Activated naive CD4-positive, alpha-beta T cell treated with anti-CD3 and anti-CD28 coated beads, Interleukin-2, amount 50 U/mL, for 72 hours (primary cell): ENCODE data around the gene KCNQ1. TPM values are rescaled to one million over a fixed set of nuclear protein-coding genes. Genes with fewer than 3 reads are reported as not detected.

ENCODE experiments used
- ATAC-seq, 2 donors: fragments of 150-1000 bp; cut with Tn5 transposase; 2 replicates each; pipeline ENCODE4 v1.10.0; 2021; ENCODE audit warnings: mild to moderate bottlenecking in 2 of 2, moderate library complexity in 2 of 2
- DNase-seq, 2 donors: peaks; one replicate each; pipeline ENCODE4 v3.0.0; 2021 to 2022; ENCODE audit warnings: low spot score in 2 of 2
- H3K27ac Mint-ChIP-seq, 2 donors: one replicate each; pipeline ENCODE4 v1.8.0; 2022; ENCODE audit warnings: mild to moderate bottlenecking in 2 of 2, mixed read lengths in 2 of 2
- H3K36me3 Mint-ChIP-seq, 2 donors: one replicate each; pipeline ENCODE4 v1.8.0; 2022; ENCODE audit warnings: mixed read lengths in 2 of 2
- H3K9me3 Mint-ChIP-seq, 2 donors: one replicate each; pipeline ENCODE4 v1.8.0; 2022; ENCODE audit warnings: mixed read lengths in 2 of 2
- total RNA-seq, 2 donors: library from RNA; stranded (reverse); gene quantifications; one replicate each; pipeline ENCODE4 v1.2.3, GENCODE V29; 2022

The KCNQ1 gene
- total RNA-seq, 2 donors from 2014 or later: 12.2 to 19.3 TPM

GRCh38 chr11:2419638-2420501 lies 24.9 kb upstream of the KCNQ1 start:
- no peaks in the 10 kb centered on the region for H3K9me3 Mint-ChIP-seq
- no peak overlapping the region for H3K27ac Mint-ChIP-seq
- ATAC-seq (peak; percentile 54 to 59), DNase-seq (peak in 1 of 2 donors; percentile 71)
- H3K36me3 Mint-ChIP-seq: no peaks in the 10 kb centered on the region

DNA sequence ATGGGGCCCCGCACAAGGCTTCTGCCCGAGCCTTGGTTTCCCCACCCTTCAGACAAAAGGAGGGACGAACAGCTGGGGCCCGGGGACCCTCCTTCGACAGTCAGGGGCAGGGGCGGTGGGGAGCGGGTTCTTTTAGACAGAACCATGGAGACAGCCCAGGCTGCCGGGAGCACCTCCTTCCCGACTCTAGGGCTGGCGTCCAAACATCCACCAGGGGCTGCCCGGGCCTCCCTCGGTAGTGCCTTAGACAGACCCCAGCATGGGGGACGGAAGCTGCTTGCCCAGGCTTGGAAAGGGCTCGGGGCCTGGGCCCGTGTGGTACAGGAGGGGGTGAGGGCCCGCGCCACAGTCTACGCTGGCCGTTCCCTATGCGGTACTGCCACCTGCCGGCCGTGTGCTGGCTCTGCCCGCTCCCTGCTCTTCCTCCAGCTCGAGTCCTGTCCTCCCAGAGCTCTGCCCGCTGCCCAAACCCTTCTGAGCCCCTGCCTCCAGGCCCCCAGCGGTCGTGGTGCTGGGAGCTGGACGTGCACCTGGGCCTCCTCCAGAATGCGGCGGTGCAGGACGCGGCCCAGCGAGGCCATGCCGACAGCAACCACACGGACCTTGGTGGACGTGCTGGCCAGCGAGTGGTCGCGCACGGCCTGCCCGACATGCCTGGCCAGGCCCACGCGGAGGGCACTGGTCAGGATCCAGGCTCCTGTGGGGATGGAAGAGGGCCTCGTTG lies 24.1 kb upstream of the KCNQ1 start:
- H3K9me3 Mint-ChIP-seq: no peaks in the 10 kb centered on the region

DNA sequence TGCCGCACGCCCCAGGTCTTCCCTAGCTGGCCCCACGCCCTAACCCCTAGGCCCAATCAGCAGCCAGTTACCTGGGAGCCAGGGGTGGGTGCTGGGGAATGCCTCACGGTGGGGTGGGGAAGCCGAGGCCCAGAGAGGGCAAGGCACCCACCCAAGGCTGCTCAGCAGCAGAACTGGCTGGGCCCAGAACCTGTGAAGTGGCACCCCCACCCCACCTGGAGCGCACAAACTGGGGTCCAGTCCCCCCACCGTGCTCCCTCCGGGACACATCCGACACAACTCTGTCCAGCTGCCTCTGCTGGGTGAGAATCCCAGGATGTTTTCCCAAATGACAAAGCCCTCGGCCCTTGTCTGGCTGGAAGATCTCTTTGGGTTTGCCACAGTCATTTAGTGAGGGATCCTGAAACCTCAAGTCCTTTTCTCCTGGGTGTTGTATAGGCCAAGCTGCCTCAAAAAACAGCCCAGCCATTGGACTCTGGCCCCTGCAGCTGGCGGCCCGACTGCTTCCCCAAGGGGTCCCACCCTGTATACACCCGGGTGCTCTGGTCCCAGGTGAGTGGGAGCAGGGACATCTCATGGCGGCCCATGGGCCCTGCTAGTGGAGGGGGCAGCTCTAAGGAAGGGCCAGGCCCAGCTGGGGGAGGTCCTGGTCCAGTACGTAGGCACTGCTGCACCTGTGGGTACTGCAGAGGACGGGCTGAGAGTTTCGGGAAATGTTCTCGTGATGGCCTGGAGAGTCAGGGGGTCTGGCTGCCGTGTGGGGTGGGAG lies 23.4 kb upstream of the KCNQ1 start:
- Mint-ChIP-seq H3K9me3 (no peaks in the 10 kb centered on the region), H3K27ac (no peak overlapping the region), H3K36me3 (no peaks in the 10 kb centered on the region)
- ATAC-seq (no peak), DNase-seq (no peak)

More for the DNA sequence above, 24.1 kb upstream of the KCNQ1 start:
- peak in 1 of 2 donors; percentile 76 for DNase-seq
- no peaks in the 10 kb centered on the region for H3K36me3 Mint-ChIP-seq
- ATAC-seq: peak; percentile 94 to 96
- no peak overlapping the region for H3K27ac Mint-ChIP-seq

DNA sequence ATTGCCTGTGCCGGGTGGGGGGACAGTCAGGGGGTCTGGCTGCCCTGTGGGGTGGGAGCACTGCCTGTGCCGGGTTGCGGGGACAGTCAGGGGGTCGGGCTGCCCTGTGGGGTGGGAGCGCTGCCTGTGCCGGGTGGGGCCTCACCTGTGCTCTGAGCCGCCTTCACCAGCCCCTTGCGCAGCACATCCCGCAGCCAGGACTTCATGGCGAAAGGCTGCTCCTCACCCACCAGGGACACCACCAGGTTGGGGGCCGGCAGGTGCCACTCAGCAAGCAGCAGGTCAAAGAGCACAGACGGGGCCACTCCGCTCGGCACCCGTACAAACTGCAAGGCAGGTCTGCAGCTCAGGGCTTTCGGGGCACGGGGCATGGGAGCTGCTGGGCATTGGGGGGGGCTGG lies 22.8 kb upstream of the KCNQ1 start:
- H3K36me3 Mint-ChIP-seq: no peaks in the 10 kb centered on the region
- no peak for DNase-seq
- ATAC-seq: no peak
- no peak overlapping the region for H3K27ac Mint-ChIP-seq
- H3K9me3 Mint-ChIP-seq: no peaks in the 10 kb centered on the region

DNA sequence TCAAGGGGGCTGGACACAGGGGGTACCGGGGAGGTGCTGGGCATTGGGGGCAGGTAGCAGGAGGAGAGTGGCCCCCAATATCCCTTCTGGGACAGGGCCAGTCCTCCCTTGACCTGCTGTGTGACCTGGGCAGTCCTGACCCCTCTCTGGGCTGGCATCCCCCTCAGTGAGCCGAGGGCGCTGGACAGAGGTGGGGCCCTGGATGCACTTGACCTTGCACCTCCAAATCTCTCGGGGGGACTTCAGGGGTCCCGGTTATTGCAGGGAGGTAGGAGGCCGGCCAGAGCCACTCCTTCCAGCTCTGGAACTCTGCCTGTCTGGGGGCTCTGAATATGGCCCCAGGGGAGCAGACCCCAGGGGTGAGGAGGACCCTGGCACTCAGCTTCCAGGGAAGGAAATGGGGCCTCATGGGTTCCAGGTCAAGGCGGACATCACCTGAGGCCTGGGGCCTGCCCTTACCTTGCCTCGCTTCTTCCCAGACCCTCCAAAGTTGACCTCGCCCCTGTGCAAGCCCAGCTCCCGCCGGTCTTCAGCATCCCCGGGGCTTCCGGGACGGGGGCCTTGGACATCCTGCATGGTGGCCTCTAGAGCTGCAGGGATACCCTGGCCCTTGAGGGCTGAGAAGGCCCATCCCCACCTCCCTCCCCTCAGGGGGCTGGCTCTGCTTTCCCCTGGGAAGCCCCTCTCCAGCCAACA lies 22.2 kb upstream of the KCNQ1 start:
- DNase-seq (no peak), ATAC-seq (no peak)
- H3K36me3 Mint-ChIP-seq: no peaks in the 10 kb centered on the region
- H3K9me3 Mint-ChIP-seq: no peaks in the 10 kb centered on the region
- H3K27ac Mint-ChIP-seq: no peak overlapping the region

GRCh38 chr11:2423157-2424025 lies 21.4 kb upstream of the KCNQ1 start:
- ATAC-seq: no peak
- DNase-seq: no peak
- no peaks in the 10 kb centered on the region for H3K9me3 Mint-ChIP-seq
- no peak overlapping the region for H3K27ac Mint-ChIP-seq
- H3K36me3 Mint-ChIP-seq: no peaks in the 10 kb centered on the region

GRCh38 chr11:2424811-2425495 lies 19.9 kb upstream of the KCNQ1 start:
- ATAC-seq (no peak), DNase-seq (no peak)
- Mint-ChIP-seq H3K36me3 (no peaks in the 10 kb centered on the region), H3K9me3 (no peaks in the 10 kb centered on the region), H3K27ac (no peak overlapping the region)

GRCh38 chr11:2425506-2425905 lies 19.3 kb upstream of the KCNQ1 start:
- no peak overlapping the region for H3K27ac Mint-ChIP-seq
- DNase-seq (no peak), ATAC-seq (no peak)
- H3K36me3 Mint-ChIP-seq: no peaks in the 10 kb centered on the region
- H3K9me3 Mint-ChIP-seq: no peaks in the 10 kb centered on the region

DNA sequence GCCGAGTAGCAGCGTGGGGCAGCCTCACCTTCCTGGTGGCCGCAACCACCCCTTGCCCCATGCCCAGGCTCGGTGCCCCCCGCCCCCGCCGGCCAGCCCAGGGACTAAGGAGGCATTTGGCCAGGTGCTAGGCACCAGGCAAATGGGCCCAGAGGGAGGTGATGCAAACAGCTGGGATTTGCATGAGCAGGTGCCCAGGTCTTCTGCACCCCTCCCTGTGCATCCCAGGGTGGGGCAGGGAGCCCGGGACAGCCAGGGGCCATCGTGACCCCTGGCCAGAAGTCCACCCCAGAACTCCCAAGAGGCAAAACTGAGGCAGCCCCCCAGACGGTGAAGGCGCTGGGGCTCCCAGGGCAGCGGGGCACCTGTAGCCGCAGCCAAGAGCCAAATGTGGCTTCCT lies 18.6 kb upstream of the KCNQ1 start:
- no peaks in the 10 kb centered on the region for H3K36me3 Mint-ChIP-seq
- no peak overlapping the region for H3K27ac Mint-ChIP-seq
- DNase-seq (no peak), ATAC-seq (no peak)
- no peaks in the 10 kb centered on the region for H3K9me3 Mint-ChIP-seq

GRCh38 chr11:2426826-2427521 lies 17.8 kb upstream of the KCNQ1 start:
- DNase-seq: no peak
- no peaks in the 10 kb centered on the region for H3K36me3 Mint-ChIP-seq
- ATAC-seq: no peak
- H3K27ac Mint-ChIP-seq: no peak overlapping the region
- no peaks in the 10 kb centered on the region for H3K9me3 Mint-ChIP-seq

GRCh38 chr11:2427721-2428321 lies 17.0 kb upstream of the KCNQ1 start:
- ATAC-seq (peak in 1 of 2 donors; percentile 25), DNase-seq (no peak)
- Mint-ChIP-seq H3K9me3 (no peaks in the 10 kb centered on the region), H3K27ac (no peak overlapping the region), H3K36me3 (no peaks in the 10 kb centered on the region)

DNA sequence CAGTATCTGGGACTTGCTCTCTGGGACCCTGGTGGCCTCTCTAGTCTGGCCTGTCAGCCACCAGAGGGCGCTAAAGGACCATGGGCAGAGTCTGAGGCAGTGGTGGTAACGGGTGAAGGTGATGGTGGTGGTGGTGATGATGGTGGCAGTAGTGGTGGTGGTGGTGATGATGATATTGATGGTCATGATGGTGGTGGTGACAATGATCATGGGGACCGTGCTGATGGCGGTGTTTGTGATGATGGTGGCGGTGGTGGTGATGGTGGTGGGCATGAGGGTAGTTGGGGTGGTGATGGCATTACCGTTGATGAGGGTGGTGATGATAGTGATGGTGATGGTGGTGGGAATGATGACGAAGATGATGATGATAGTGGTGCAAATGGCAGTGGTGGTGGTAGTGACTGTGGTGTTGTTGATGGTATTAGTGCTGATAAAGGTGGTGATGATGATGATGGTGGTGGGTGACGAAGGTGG lies 16.4 kb upstream of the KCNQ1 start:
- H3K36me3 Mint-ChIP-seq: no peaks in the 10 kb centered on the region
- DNase-seq (peak; percentile 77 to 93), ATAC-seq (peak; percentile 87 to 94)
- H3K9me3 Mint-ChIP-seq: no peaks in the 10 kb centered on the region
- no peak overlapping the region for H3K27ac Mint-ChIP-seq

DNA sequence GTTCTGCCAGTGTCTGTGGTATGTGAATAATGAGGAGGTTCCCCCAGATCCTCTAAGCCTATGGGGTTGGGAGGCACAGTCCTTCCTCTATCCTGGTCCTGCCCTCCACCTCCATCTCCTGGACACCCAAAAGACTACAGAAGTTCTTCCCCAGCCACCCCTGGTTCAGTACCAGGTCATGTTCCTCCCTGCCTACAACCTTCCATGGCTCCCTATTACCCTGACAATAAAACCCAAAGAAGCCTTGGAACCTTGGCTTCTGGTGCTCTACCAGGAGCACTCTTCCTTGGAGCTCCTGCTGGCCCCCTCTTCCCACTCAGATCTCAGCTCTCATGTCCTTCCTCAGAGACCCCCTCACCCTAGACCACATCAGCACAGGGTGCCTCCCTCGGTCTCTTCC lies 13.4 kb upstream of the KCNQ1 start:
- DNase-seq (no peak), ATAC-seq (no peak)
- peak overlapping the region in 1 of 2 donors; percentile 39 for H3K27ac Mint-ChIP-seq
- H3K36me3 Mint-ChIP-seq: no peaks in the 10 kb centered on the region
- no peaks in the 10 kb centered on the region for H3K9me3 Mint-ChIP-seq

DNA sequence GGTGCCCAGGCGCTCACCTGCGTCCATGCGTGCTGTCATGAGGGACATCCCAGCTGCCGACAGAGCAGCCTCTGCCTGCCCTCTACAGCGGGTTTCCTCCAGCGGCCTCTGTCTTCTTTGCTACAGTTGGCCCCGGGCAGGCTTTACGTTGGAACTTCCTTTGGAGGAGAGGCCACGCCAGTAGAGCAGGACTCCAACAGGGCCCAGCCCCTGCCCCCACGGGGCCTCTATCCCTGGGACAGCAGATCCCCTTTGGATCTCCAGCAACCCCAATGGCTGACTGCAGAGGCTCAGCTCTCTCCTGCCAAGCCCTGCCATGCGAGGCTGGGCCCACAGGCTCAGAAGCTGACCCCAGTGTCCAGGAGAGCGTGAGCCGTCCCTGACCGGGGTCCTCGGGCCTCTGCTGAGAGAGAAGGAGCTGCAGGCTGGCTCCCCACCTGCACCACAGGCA lies 12.6 kb upstream of the KCNQ1 start:
- no peak overlapping the region for H3K27ac Mint-ChIP-seq
- no peaks in the 10 kb centered on the region for H3K36me3 Mint-ChIP-seq

More for the DNA sequence above, 12.6 kb upstream of the KCNQ1 start:
- DNase-seq (peak in 1 of 2 donors; percentile 52), ATAC-seq (no peak)
- H3K9me3 Mint-ChIP-seq: no peaks in the 10 kb centered on the region
